Measurements from ENCODE around the gene SPOPL.

GRCh38 chr2:138486363-138487198, 15.0 kb upstream of the SPOPL start:
- TF ChIP-seq, protein P1, sequence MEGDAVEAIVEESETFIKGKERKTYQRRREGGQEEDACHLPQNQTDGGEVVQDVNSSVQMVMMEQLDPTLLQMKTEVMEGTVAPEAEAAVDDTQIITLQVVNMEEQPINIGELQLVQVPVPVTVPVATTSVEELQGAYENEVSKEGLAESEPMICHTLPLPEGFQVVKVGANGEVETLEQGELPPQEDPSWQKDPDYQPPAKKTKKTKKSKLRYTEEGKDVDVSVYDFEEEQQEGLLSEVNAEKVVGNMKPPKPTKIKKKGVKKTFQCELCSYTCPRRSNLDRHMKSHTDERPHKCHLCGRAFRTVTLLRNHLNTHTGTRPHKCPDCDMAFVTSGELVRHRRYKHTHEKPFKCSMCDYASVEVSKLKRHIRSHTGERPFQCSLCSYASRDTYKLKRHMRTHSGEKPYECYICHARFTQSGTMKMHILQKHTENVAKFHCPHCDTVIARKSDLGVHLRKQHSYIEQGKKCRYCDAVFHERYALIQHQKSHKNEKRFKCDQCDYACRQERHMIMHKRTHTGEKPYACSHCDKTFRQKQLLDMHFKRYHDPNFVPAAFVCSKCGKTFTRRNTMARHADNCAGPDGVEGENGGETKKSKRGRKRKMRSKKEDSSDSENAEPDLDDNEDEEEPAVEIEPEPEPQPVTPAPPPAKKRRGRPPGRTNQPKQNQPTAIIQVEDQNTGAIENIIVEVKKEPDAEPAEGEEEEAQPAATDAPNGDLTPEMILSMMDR (tag by site-specific recombination; IDR thresholded peaks at IDR 0.05): no peak
- TF ChIP-seq KLF1 (tag by site-specific recombination; IDR thresholded peaks at IDR 0.05) (no peak), ZNF10 (tag by site-specific recombination; IDR thresholded peaks at IDR 0.05) (no peak), ZNF677 (tag by site-specific recombination; IDR thresholded peaks at IDR 0.05) (no peak), ZNF26 (tag by site-specific recombination; IDR thresholded peaks at IDR 0.05) (no peak), REST (tag by site-specific recombination; IDR thresholded peaks at IDR 0.05) (no peak), YY1 (tag by site-specific recombination; IDR thresholded peaks at IDR 0.05) (no peak), ZNF121 (tag by site-specific recombination; IDR thresholded peaks at IDR 0.05) (no peak), ZBTB1 (tag by site-specific recombination; IDR thresholded peaks at IDR 0.05) (no peak), GLIS1 (tag by site-specific recombination; IDR thresholded peaks at IDR 0.05) (no peak), SP2 (tag by site-specific recombination; IDR thresholded peaks at IDR 0.05) (no peak), KLF9 (tag by site-specific recombination; IDR thresholded peaks at IDR 0.05; ENCODE audit: low read depth) (no peak), ZNF692 (tag by site-specific recombination; IDR thresholded peaks at IDR 0.05) (no peak), ZBTB44 (tag by site-specific recombination; IDR thresholded peaks at IDR 0.05) (no peak)
